NT2/D1 (cell line): ENCODE data around the gene USP3.

Source experiments
- SUZ12 ChIP-seq: IDR thresholded peaks from 2 replicates; pipeline ENCODE4 v1.6.1; 2011; ENCODE audit not compliant: insufficient read length, insufficient read depth; ENCODE audit errors: extremely low read depth
- YY1 ChIP-seq: IDR thresholded peaks from 2 replicates; pipeline ENCODE4 v1.6.1; 2011; ENCODE audit not compliant: insufficient read length, insufficient read depth
- ZNF274 ChIP-seq: IDR thresholded peaks from 2 replicates; pipeline ENCODE4 v1.6.1; 2011; ENCODE audit warnings: mild to moderate bottlenecking, low read depth, low read length

- TF ChIP-seq SUZ12 (no peak), YY1 (no peak), ZNF274 (no peak)
These were observed 56.5 kb downstream of the USP3 start for GRCh38 chr15:63560741-63561448.
